HG02885 (cell line): Measurements from ENCODE around the gene TBC1D22B.

ENCODE experiments used
- ATAC-seq: cut with Tn5 transposase; IDR thresholded peaks from one replicate; pipeline ENCODE4 v1.9.1; 2021; ENCODE audit warnings: mild to moderate bottlenecking; ENCODE audit not compliant: unreplicated experiment, poor library complexity

Gene TBC1D22B

GRCh38 chr6:37238381-37238780 lies 19.2 kb upstream of the TBC1D22B start:
- no peak for ATAC-seq

DNA sequence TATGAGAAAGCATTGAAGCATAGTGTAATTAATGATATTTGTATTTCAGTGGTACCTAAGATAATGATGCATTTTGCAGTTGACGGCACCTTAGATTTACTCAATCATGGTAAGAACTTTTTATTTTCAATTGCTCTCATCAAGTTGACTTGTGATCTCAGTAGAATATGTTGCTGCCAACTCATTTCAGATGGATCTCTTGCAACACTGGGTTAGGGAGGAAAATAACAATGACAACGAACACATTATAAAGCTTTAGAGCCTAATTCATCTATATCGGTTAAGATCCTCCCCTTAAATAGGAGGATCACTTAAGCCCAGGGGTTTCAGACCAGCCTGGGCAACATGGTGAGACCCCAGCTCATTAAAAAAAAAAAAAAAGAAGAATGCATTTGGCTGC lies 18.0 kb upstream of the TBC1D22B start:
- no peak for ATAC-seq

DNA sequence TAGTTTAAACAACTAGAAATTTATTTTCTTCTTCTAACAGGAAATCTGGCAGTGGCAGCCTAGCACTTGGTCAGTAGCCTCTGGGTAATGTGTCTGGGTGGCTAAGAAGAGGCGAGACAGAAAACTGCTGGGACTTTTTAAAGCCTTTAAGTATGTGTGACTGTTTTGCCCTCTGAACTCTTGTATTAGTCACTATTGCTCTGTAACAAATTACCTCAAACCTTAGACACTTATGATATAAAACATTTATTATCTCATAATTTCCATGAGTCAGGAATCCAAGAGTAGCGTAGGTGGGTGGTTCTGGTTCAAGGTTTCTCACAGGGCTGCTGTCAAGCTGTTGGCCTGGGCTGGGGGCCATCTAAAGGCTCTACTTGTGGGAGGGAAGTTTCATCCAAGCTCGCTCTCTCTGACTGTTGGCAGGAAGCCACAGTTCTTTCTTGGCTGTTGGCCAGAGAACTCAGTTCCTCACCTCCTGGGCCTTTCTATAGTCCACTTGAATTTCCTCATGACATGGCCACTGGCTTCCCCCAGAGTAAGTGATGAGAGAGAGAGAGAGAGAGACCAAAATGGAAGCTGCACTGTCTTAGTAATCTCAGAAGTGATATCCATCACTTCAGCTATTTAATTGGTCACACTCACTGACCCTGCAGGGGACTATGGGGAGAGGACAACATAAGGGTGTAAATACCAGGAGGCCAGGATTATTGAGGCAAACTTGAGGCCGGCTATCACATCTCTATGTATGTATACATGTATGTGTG lies 17.4 kb upstream of the TBC1D22B start:
- ATAC-seq = peak; percentile 51

GRCh38 chr6:37241131-37241530 lies 16.4 kb upstream of the TBC1D22B start:
- no peak for ATAC-seq

GRCh38 chr6:37241775-37242428 lies 15.7 kb upstream of the TBC1D22B start:
- ATAC-seq = no peak

DNA sequence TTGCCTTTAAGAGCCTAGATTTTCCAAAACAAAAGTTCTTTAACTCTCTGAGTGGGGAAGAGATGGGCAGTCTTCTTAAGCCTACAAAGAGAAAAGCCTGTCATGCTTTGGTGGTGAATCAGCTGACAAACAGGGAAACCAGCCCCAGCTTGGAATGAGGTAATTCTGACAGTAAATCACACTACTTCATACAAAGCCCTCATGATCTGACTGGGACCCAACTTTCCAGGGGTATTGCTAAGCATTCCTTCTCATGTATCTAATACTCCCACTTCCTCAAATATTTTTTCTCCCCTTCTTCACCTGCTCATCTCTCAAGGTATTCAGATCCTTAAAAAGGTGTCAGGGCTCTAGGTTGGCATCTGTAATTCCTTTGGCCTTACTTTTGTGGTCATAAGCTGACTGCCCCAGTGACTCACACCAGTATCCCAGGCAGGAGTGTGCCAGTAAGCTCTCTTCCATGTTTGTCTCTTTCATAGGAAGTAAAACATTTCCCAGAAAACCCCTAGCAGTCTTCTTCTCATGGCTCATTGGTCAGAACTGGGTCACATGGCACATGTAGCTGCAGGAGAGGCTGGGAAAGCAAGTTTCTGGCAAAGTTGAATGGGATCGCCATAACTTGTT lies 15.0 kb upstream of the TBC1D22B start:
- ATAC-seq = no peak

- no peak for ATAC-seq
These were observed 14.3 kb upstream of the TBC1D22B start for GRCh38 chr6:37243131-37243815.

DNA sequence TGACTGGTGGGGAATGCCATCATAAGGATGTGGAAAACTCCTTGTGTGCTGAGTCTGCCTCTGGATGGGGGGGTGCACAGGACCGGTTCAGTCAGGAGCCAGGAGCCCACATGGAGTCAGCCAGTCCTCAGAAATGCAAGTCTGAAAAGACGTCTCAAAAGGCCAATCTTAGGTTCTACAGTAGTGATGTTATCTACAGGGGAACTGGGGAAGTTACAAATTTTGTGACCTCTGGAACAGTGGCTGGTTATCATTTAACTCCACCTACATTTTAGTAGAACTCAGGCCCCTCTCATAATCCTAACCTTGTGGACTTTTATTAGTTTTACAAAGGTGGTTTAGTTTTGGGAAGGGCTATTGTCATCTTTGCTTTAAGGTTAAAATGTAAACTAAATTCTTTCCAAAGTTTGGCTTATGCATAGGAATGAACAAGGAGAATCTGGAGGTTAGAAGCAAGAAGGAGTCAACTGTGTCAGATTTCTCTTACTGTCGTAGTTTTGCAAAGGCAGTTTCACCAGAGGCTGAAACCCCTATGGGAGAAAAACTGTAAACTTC lies 13.7 kb upstream of the TBC1D22B start:
- no peak for ATAC-seq

GRCh38 chr6:37244430-37245310 lies 12.9 kb upstream of the TBC1D22B start:
- no peak for ATAC-seq

DNA sequence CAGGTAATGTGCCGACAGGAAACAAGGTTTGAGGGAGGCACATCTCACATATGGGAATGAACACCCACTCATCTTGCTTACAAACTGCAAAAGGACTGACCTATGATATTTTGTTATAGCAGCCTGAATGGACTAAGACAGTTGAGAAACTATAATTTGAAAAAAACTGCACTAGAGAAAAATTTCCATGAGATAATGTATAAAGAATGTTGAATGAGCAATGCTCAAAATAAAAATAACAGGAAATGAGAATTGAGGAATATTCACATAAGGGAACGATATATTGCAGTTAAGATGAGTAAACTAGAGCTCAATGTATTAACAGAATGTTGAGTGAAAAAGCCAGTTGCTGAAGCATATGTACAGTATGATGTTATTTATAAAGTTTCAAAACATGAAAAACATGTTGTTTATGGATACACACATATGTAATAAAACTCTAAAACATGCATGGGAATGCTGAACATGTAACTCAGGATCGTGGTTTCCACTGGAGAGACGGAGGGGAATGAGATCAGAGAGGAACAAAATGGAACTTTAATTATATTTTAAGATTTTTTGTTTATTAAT lies 6.3 kb upstream of the TBC1D22B start:
- ATAC-seq = no peak

- ATAC-seq = no peak
These were observed 4.0 kb upstream of the TBC1D22B start for GRCh38 chr6:37253486-37254007.

DNA sequence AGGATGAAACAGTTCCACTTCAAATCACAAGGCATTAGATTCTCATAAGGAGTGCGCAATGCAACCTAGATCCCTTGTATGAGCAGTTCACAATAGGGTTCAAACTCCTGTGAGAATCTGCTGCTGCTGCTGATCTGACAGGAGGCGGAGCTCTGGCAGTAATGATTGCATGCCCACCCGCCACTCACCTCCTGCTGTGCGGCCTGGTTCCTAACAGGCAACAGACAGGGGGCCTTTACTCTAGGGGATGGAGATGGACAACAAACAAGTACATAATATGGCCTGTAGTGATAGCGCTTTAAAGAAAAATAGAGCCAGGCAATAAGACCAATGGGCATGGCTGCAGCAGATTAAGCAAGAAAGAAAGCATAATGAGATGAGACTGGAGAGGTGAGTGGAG lies 2.7 kb upstream of the TBC1D22B start:
- ATAC-seq = no peak

DNA sequence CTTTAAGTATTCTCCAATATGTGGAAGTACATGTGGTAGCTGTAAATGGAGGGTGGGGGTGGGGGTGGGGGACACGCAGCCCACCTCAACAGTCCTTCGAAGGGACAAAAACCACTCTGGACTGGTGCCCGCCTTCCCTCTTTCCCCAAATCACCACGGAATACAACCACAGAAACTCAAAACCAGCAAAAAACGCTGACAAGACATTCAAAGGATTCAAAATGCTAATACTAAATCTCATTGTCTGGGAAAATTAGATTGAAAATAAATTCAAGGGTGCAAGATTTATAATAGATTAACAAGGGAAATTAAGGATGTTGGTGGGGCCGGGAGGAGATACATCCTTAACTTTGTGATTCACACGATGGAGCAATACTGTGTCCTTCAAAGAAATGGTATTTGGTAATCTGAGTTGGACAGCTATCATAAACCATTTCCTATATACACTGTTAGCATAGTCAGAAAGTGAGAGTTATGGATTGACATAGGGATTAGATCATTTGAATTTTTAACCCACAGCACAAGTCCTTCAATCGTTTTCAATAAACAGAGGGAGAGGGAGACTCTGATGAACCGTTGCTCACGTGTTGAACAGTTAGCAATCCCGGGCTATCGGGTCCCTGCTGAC lies 766 bp upstream of the TBC1D22B start:
- ATAC-seq = no peak

DNA sequence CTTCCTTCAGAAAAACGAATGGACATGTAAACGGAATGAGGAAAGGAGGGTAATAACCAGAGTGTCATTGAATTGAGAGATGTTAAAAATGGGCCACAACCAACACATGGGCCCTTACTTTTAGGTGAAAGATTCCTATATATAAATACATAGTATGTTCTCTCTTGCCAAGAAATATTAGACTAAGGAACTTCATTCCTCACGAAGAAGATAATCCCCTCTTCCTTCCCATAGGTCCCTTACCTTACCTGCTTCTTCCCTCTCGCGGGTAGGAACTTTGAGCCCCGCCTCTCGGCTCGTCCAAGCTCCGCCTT lies 295 bp upstream of the TBC1D22B start:
- ATAC-seq = no peak

DNA sequence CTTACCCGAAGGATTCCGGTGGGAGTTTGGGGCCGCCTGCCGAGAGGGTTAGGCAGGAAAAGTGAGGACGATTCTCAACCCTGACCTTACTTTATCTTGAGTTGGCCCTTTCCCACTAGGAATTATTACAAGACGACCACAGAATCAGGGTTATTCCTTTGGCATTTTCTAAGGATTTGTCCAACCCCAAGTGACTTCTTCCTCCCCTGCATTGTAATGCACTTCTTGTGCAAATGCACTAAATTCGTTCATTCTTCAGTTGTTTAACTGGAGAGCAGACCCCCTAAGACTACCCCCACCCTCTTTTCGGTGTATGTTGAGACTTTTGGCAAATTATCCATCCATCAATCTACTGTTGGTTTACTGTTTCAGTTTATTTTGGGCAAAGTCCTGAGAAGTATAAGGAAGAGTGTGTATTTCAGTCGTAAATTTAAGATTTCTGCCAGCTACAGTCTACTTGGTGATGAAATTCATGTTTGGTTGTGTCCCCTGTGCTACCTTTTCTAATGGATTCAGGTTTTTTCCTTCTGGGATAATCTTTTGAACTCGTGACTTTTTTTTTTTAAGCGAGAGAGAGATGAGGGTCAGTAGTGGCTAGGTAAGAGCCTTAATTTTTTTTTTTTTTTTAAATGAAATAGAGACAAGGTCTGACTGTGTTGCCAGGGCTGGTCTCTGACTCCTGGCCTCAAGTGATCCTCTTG lies 983 bp downstream of the TBC1D22B start:
- no peak for ATAC-seq

GRCh38 chr6:37259191-37259590 lies 1.6 kb downstream of the TBC1D22B start:
- ATAC-seq = no peak

DNA sequence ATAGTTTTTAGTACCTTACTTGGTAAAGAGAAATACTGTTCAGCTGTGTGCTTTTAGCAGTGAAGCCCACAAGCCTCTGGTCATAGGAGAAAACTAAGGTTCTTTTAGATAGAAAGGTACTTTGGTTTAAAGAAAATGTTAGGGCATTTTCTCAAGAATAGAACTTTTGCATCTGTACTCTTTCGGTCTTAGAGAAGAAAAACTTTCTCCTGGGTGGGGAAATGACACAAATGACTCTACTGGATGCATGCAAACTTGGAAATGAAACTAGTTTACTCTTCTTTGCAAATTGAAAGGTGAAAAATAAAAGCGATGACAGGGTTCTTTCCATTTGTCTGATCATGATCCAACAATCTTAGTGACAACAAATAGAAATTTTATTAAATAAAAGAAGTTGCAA lies 2.5 kb downstream of the TBC1D22B start:
- no peak for ATAC-seq

DNA sequence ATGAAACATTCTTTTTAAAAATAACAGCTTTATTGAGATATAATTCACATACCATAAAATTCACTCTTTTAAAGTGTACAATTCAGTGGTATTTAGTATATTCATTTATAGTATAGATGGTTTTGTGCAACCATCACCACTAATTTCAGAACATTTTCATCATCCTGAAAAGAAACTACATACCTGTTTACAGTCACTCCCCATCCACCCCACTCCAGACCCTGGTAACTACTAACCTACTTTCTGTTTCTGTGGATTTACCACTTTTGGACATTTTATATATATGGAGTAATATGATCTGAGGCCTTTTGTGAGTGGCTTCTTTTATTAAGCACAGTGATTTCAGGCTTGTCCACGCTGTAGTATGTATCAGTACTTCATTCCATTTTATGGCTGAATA lies 2.9 kb downstream of the TBC1D22B start:
- no peak for ATAC-seq
